K562 treated with DMSO at 1 percent for 12 hours (cell line): ENCODE data around the gene CDC20B. TPM values are rescaled to one million over a fixed set of nuclear protein-coding genes. Genes with fewer than 3 reads are reported as not detected.

ENCODE experiments used
- total RNA-seq: library from RNA; unstranded; fragments of 300-600 nt; gene quantifications from 2 replicates; pipeline ENCODE4 v1.2.3, GENCODE V29; 2022; ENCODE audit not compliant: insufficient read depth

CDC20B gene
- not detected in 2 replicates for total RNA-seq

GRCh38 chr5:55172937-55173686 is at the start of gene CDC20B:
Gene CDC20B, minus strand, starts transcription at chr5:55173177. Its CDS starts 177 bp downstream, at chr5:55173000.

GRCh38 chr5:55159763-55160492 is 13.0 kb downstream of the CDC20B start, which contains the start of gene GPX8:
Gene GPX8, plus strand, starts transcription at chr5:55160171. Its CDS starts 22 bp downstream, at chr5:55160193.

GRCh38 chr5:55102348-55102747 is 70.6 kb downstream of the CDC20B start, which contains the start of gene GZMA:
Gene GZMA, plus strand, starts transcription at chr5:55102646. Its CDS starts 37 bp downstream, at chr5:55102683.

Other genes with a start within 250 kb of the CDC20B start
- not detected in 2 replicates for gene ESM1, start 187.6 kb downstream of the CDC20B start, total RNA-seq
- gene GZMK, start 148.9 kb downstream of the CDC20B start, total RNA-seq: not detected in 2 replicates
- gene GZMA, start 70.5 kb downstream of the CDC20B start, total RNA-seq: not detected in 2 replicates
- 1.6 and 1.9 TPM in 2 replicates for gene GPX8, start 13.0 kb downstream of the CDC20B start, total RNA-seq
- 1.0 TPM in 1 of 2 replicates, not detected in the other for gene MCIDAS, start 54.1 kb upstream of the CDC20B start, total RNA-seq
- gene CCNO, start 60.4 kb upstream of the CDC20B start, total RNA-seq: 4.8 and 5.4 TPM in 2 replicates
- 8.5 and 20.9 TPM in 2 replicates for gene DHX29, start 134.5 kb upstream of the CDC20B start, total RNA-seq
- gene MTREX, start 134.8 kb upstream of the CDC20B start, total RNA-seq: 19.9 and 47.5 TPM in 2 replicates